ENCODE results near the gene KLHL1.

- no peak for TF ChIP-seq REST (IDR thresholded peaks at IDR 0.05)
- no peak for TF ChIP-seq CTCF (IDR thresholded peaks at IDR 0.05; ENCODE audit: low read depth, low read length, missing input control)
- no peak for TF ChIP-seq RAD21 (IDR thresholded peaks at IDR 0.05)
- no peak for TF ChIP-seq JUND (IDR thresholded peaks at IDR 0.05)
Observed at GRCh38 chr13:70125693-70126092, 17.4 kb upstream of the KLHL1 start.

Data from liver (tissue), 3 donors.